Ovary (tissue), 9 donors: ENCODE data around the gene TTC13. TPM values are rescaled to one million over a fixed set of nuclear protein-coding genes. Genes with fewer than 3 reads are reported as not detected.

ENCODE experiments used
- DNase-seq, 5 donors: peaks; one replicate each; pipeline ENCODE4 v3.0.0-alpha.2; 2019 to 2020
- H3K27ac ChIP-seq, 2 donors: fragments of 200-600 bp; one replicate each; pipeline versions ENCODE4 v1.5.1 to v1.8.0; 2019 to 2022
- H3K27me3 ChIP-seq: fragments of 200-600 bp; one replicate; pipeline ENCODE4 v1.8.0; 2022
- H3K36me3 ChIP-seq: fragments of 200-600 bp; sonication (generic); one replicate; pipeline ENCODE4 v1.5.1; 2019
- H3K4me1 ChIP-seq: one replicate; pipeline ENCODE4 v1.8.1; 2013; ENCODE audit warnings: mild to moderate bottlenecking, moderate library complexity; ENCODE audit not compliant: insufficient read depth
- H3K4me3 ChIP-seq: fragments of 200-600 bp; sonication (generic); one replicate; pipeline ENCODE4 v1.5.1; 2017
- H3K9me3 ChIP-seq, 2 donors: fragments of 200-600 bp in 1 of 2; sonication (generic) in 1 of 2; one replicate each; pipeline versions ENCODE4 v1.5.1 to v1.8.1; 2013 to 2019; ENCODE audit warnings: mild to moderate bottlenecking in 1 of 2, moderate library complexity in 1 of 2
- CTCF ChIP-seq, 3 donors: fragments of 450-650 bp in 2 of 3; fragments of 200-600 bp in 1 of 3; IDR thresholded peaks; one replicate each; pipeline versions ENCODE4 v1.5.1 to v1.8.0; 2016 to 2022; ENCODE audit warnings: antibody characterized with exemption in 3 of 3, mild to moderate bottlenecking in 1 of 3
- EP300 ChIP-seq: sonication (generic); formaldehyde crosslinking; IDR thresholded peaks from one replicate; pipeline ENCODE4 v1.6.1; 2017; ENCODE audit warnings: antibody characterized with exemption
- POLR2A ChIP-seq: fragments of 450-650 bp; IDR thresholded peaks from one replicate; pipeline ENCODE4 v1.6.1; 2017; ENCODE audit warnings: antibody characterized with exemption, mild to moderate bottlenecking, moderate library complexity
- WGBS, 3 donors: extraction: QIAGEN DNeasy Blood & Tissue Kit in 1 of 3; methylation state at CpG; one replicate each; pipeline versions ENCODE4 v1.1.5 to v1.1.7; 2013 to 2017; 5-methylcytosine and 5-hydroxymethylcytosine counted together
- intact Hi-C, 4 donors: fragments of 100-400 bp; cut with DNase I; formaldehyde crosslinking; loops; one replicate each; pipeline versions ENCODE4 v1.11.0 to v1.15.1; 2022 to 2023
- polyA plus RNA-seq, 2 donors: library from polyadenylated mRNA; stranded (reverse); fragments of 200-250 nt in 1 of 2; fragments of 350-450 nt in 1 of 2; fragmentation: Illumina TruSeq in 1 of 2; extraction: RNeasy Lipid Tissue Mini Kit (QIAGEN cat#74804) in 1 of 2; gene quantifications; one replicate each; pipeline ENCODE4 v1.2.3, GENCODE V29; 2013 to 2014
- total RNA-seq, 7 donors: library from RNA; depleted of rRNA in 2 of 7; stranded (reverse); fragments of >200 nt in 2 of 7; fragmentation: NEBNext Ultra II Directional in 3 of 7; extraction: Animal tissue kit (Norgen Biotek cat#: 25700) in 3 of 7; gene quantifications; one replicate each; pipeline versions ENCODE4 v1.1.0 to v1.2.4, GENCODE V29; 2016 to 2023
- donor health status: DM: no; HTN: no; CAD: no; lungs with moderate emphysema.
- donor health status: DM: no; HTN: no; CAD: no.
- donor health status: Bipolar disorder and iron deficiency.
- donor health status: DM: yes; HTN: yes; CAD: no.
- donor health status: DM: no; HTN: no; CAD: no.
- donor health status: DM: yes; HTN: yes; CAD: no.

TTC13 gene
- total and polyA plus RNA-seq, 9 donors = 4.2 to 16.5 (median 10.8) TPM

- intact Hi-C loops = loop anchor here in 1 of 4 donors (10.0 kb wide), 1 partner anchor 64 kb away; no protein-coding TSS in a partner anchor
- Histone ChIP-seq H3K27ac (peak overlapping the region; percentile 47 to 54), H3K36me3 (no peaks in the 10 kb centered on the region), H3K4me3 (peak overlapping the region; percentile 90), H3K4me1 (peaks cover 22% of the 10 kb centered on the region), H3K27me3 (no peaks in the 10 kb centered on the region), H3K9me3 (no peaks in the 10 kb centered on the region)
- peak in 3 of 5 donors; percentile 19 to 58 (median 48) for DNase-seq
- WGBS, 3 donors = 2 to 3% (median 3%) methylated on average over 30 to 40 of the region's 40 CpGs
- TF ChIP-seq EP300 (no peak), CTCF (IDR thresholded peaks at IDR 0.05) (no peak), POLR2A (no peak)
These were observed 109.8 kb downstream of the TTC13 start for GRCh38 chr1:230868736-230869385.

GRCh38 chr1:230867903-230868735 lies 110.5 kb downstream of the TTC13 start, which contains the start of gene C1orf198:
TSS of gene C1orf198 (minus strand) at chr1:230868521. CDS start at chr1:230868512, 9 bp downstream.
- Histone ChIP-seq H3K27me3 (no peaks in the 10 kb centered on the region), H3K4me3 (peak within 1 kb of the TSS; percentile 90), H3K9me3 (no peaks in the 10 kb centered on the region), H3K36me3 (no peaks in the 10 kb centered on the region), H3K4me1 (peaks cover 26% of the 10 kb centered on the region), H3K27ac (peak within 1 kb of the TSS; percentile 54 to 69)
- intact Hi-C loops = loop anchor here in 1 of 4 donors (10.0 kb wide), 1 partner anchor 63 kb away; no protein-coding TSS in a partner anchor
- DNase-seq = peak; percentile 70 to 88 (median 85)
- TF ChIP-seq POLR2A (peak; percentile 47), EP300 (no peak), CTCF (IDR thresholded peaks at IDR 0.05) (no peak)
- WGBS, 3 donors = 0 to 1% (median 0%) methylated on average over 52 to 96 of the region's 96 CpGs

- Histone ChIP-seq H3K4me3 (peak overlapping the region; percentile 90), H3K27me3 (no peaks in the 10 kb centered on the region), H3K27ac (peak overlapping the region; percentile 54 to 69), H3K36me3 (no peaks in the 10 kb centered on the region), H3K9me3 (no peaks in the 10 kb centered on the region), H3K4me1 (peaks cover 29% of the 10 kb centered on the region)
- no peak for TF ChIP-seq POLR2A
- no peak for TF ChIP-seq CTCF (IDR thresholded peaks at IDR 0.05)
- no peak for TF ChIP-seq EP300
- intact Hi-C loops = loop anchor here in 1 of 4 donors (10.0 kb wide), 1 partner anchor 63 kb away; no protein-coding TSS in a partner anchor
- no peak for DNase-seq
- 2 to 4% (median 2%) methylated on average over 17 of the region's 17 CpGs for WGBS, 3 donors
These were observed 111.4 kb downstream of the TTC13 start for GRCh38 chr1:230867101-230867902.
